Mesenteric fat pad (tissue), 1 donor: ENCODE results near the gene NPHS1. TPM values are rescaled to one million over a fixed set of nuclear protein-coding genes. Genes with fewer than 3 reads are reported as not detected.
"Not testable (repeated sequence)": the region's sequence is repeated elsewhere in the genome, so short reads cannot be mapped to it uniquely, and the experiment has no call there.

Experiments
- DNase-seq: peaks from one replicate; pipeline ENCODE4 v3.0.0-alpha.2; 2020; ENCODE audit warnings: low spot score
- total RNA-seq: library from RNA; stranded (reverse); fragmentation: NEBNext Ultra II Directional; extraction: Animal tissue kit (Norgen Biotek cat#: 25700); gene quantifications from one replicate; pipeline ENCODE4 v1.2.1, GENCODE V29; 2021
- donor health status: DM: yes; HTN: yes; CAD: no.

NPHS1 gene
- total RNA-seq, 1 donor from 2014 or later, result not detected

DNA sequence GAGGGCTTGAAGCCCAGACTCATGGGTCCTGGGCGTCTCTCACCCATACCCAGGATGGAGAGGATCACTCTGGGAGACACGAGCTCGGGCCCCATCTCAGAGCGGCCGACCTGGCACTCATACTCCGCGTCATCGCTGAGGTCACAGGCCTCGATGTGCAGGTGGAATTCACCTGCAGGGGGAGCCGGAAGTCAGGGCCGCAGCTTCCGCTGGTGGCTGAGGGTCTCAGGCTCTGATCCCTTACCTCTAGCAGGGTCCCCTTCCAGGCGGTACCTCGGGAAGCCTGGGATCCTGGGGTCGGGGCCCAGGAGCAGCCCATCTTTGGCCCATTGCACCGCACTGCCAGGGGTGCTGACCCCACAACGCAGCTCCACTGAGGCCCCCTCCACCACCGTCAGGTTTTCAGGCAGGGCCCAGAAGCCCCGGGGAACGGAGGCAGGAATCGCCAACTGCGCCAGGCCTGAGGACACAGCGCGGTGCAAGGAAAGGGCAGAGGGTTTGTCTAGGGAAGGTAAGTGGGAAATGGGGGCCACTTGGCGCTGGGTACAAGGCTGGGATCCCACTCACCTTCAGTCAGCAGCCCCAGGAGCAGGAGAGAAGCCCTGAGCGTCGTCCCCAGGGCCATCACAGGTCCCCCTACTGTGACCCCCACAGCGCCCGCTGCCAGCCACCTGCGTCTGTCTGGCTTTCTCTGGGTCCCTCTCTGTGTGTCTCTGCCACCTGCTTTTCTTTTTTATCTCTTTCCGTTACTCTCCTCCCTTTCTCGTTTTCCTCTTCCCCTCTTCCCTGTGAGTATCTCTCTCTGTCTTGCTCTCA lies 883 bp downstream of the NPHS1 start:
- no peak for DNase-seq

DNA sequence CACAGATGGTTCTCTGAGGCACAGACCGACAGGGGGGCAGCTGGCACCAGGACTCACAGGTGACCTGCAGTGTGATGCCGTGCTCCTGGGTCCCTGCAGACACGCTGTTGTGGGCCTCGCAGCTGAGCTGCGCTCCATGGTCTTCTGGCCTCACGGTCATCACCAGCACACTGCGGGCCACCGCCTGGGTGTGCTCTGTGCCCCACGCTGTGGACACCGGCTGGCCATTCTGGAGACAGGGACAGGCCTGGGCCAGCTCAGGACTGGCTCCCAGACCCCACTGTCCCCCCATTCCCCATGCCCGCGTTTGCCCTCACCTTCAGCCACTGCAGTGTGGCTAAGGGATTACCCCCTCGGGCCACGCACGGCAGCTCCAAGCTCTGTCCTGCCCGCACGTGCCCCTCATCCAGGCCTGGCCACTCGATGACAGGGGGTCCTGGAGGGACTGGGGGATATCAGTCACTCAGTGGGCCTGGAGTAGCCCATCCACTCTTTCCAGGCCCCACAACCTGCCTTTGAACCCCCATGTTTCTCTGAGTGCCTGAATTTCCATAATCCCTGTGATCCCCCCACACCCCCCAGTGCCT lies 3.3 kb downstream of the NPHS1 start:
- no peak for DNase-seq

DNA sequence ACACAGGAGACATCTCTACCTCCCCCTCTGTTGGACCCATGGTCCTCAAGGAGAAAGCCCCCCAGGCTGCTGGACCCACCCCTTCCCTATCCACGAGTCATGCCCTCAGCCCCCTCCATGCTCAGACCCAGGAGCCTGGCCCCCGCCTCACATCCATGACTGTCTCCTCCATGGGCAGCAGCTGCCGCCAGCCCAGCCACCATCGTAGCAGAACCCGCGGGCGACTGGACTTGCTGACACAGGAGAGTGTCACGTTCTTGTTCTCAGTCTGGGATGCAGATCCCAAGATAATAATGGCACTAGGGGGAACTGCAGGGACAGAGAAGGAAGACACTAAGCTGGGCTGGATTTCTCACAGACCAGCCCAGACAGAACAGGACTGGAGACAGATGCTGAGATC lies 3.8 kb downstream of the NPHS1 start:
- DNase-seq, result no peak

DNA sequence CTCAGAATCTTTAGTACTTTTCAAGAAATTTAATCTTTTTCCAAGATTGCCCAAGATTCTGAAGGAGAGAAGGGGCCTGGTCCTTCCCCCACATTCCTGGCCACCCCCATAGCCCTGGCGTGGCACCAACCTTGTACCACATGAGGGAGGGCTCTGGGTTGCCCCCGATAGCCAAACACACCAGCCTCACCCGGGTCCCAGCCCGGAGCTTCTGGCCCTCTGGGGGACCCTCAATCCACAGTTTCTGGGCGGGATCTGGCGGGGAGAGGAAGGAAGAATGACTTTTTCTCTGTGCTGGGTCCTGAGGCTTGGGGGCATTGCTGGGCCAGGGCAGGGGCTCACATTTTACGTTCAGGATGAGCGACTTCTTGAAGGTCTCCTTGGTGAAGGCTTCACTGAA lies 4.4 kb downstream of the NPHS1 start:
- DNase-seq, result no peak

DNA sequence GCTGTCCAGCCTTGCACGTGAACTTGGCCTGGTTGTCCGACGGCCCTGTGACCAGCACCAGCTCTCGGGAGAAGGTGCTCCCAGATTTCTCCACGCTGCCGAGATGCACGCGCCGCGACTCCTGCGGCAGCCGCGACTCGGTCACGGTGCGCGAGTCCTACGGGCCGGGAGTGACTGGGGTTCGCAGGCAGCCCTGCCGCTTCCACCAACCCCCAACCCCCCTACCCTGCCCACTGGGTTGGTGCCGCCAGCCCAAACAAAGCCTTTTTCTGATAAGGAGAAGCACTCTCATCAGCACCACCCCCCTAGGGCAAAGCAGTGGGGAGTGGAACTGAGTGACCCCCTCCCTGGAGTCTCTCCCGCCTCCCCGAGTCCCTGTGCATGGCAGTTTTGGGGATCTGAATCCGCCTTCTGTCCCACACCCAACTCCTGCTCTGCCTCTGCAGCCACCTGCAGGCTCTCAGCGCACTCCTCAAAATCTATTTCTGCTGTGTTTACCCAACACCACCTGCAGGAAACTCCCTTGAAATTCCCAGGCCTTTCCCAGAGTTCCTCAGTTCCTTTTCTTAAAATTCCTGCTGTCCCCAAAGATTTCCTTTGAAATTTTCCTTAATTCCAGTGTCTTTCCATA lies 6.2 kb downstream of the NPHS1 start:
- no peak for DNase-seq

DNA sequence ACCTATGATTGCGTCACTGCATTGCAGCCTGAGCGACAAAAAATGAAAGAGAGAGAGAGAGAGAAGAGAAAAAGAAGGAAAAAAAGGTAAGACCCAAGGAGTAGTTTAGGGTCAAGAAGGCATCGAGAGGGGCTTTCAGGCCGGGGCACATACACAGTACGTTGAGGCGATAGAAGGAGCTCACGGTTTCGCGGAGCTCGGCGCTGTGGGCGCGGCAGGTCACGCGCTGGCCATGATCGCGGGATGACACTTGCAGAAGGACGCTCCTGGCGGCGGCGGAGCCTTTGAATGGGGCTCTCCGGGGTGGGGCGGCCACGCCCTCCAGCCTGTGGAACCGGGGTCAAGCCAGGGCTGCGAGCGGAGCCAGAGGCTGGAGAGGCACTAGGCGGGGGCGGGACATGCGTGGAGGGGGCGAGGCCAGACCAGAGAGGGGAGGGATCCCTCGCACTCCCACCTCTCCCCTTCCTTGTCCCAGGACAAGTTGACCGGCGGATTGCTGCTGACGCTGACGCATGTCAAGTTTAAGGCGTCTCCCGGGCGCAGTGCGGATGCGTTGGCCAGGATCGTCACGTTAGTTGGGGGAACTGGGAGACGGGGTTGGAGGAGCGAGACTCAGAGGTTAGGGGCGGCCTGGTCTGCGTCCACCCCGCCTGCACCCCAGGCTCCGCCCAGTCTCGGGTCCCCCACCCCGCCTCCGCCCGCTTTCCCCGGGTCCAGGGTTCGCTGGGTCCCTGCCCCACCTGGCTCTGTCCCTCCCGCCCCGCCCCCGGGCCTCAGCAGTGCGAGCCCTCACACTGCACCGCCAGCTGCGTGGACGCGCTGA lies 6.9 kb downstream of the NPHS1 start:
- DNase-seq, result no peak

DNA sequence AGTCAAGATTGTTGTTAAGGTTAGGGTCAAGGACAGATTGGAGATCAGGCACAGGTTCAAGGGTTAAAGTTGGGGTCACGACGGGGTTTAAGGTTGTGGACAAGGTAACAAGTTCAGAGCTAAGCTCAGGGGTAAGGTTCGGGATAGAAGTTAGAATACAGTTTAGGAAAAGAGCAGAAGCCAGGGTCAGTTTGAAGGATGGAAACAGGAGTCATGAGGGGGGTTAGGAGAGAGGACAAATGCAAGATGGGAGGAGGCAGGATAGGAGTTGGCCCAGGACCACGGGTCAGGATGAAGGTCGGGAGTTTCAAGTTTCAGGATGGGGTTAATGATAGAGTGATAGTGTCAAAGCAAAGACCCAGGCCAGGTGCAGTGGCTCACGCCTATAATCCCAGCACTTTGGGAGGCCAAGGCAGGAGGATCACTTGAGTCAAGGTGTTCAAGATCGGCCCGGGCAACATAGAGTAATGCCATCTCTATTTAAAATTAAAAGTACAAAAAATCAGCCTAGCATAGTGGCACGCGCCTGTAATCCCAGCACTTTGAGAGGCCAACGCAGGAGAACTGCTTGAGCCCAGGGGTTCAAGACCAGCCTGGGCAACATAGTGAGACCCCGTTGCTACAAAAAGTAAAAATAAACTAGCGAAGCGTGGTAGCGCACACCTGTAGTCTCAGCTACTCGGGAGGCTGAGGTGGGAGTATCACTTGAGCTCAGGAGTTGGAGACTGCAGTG lies 7.7 kb downstream of the NPHS1 start:
- no peak for DNase-seq

DNA sequence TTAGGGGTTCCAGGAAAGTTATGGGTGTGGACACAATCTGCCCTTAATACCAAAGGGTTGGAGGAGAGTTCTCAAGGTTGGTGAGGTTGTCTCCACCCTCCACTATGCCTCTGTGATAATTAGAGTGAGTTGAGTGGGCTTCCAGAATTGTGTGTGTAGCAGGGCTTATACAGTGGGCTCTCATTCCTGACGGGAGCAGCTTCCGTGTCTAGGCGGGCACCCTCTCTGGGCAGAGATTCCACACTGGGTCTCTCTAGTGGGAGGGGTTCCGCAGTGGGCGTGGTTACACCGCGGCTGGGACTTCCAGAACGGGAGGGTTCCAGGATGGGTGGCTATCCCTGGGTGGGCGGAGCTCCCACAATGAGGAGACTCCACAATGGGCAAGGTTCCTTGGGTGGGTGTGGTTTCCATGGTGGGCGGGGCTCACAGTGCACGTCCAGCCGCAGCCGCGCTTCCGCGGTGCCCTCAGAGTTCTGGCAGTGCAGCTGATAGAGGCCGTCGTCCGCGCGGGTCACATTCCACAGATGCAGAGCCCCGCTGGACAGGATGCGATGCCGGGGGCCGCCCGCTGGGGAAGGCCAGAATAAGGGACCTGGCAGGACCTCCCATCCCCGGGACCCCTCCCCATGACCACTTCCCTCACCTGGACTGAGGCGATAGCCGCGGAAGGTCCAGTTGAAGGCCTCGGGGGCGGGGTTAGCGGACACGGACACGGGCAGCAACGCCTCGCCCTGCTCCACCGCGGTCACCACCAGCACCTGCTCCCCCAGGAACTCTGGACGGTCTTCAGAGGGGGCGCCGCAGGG lies 8.4 kb downstream of the NPHS1 start:
- no peak for DNase-seq

DNA sequence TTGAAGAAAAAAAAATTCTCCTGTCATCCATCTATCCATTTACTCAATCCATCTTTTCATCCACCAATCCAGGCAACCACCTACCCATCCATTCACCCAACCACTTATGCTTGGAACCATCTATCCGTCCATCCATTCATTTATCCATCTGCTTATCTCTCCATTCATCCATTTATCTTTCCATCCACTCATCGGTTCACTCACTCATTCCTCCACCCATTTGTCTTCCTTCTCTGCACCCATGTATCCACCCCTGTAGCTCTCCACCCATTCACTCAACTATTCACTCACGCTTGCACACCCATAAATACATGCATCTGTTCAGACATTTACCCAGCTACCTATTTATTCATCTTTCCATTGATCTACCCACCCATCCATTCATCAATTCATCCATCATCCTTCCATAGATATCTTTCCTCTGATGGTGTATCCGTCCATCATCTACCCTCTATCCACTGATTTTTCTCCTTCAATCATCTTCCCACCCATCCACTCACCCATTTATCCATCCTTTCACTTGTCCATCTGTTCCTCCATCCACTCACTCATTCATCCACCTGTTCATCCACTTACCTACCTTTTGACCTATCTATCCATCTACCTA lies 9.5 kb downstream of the NPHS1 start:
- DNase-seq, result no peak

DNA sequence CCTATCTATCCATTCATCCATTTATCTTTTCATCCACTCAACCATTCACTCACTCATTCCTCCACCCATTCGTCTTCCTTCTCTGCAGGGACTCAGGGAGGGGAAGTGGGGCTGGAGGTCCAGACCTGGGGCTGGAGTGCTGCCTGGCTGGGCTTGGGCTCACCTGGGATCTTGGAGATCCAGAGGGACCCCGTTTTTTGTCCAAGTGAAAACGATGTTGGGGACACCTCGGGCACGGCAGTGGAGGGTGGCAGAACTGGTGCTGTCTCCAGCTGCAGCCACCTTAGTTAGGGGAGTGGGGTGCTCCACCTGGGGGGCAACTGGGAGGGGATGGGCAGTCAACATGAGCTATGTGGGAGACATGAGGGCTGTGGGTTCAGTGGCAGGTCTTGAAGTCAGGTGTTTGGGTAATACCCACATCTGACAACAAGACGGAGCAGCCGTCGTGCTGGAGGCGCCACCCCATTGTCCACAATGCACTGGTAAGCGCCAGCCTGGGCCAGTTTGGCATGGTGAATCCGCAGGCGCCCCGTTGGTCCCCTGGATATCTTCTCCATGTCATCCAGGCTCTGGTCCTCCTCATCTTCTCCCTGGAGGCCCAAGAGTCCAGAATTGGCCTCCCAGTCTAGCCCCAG lies 10.2 kb downstream of the NPHS1 start:
- no peak for DNase-seq

DNA sequence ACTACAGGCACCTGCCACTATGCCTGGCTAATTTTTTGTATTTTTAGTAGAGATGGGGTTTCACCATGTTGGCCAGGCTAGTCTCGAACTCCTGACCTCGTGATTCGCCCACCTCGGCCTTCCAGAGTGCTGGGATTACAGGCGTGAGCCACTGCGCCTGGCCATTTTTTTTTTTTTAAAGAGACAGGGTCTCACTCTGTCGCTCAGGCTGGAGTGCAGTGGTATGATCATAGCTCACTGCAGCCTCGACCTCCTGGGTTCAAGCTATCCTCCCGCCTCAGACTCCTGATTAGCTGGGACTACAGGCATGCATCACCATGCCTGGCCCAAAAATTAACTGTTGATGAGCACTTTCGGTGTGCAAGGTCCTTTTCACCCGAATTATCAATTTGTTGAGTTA lies 16.2 kb downstream of the NPHS1 start:
- not testable (repeated sequence) for DNase-seq

DNA sequence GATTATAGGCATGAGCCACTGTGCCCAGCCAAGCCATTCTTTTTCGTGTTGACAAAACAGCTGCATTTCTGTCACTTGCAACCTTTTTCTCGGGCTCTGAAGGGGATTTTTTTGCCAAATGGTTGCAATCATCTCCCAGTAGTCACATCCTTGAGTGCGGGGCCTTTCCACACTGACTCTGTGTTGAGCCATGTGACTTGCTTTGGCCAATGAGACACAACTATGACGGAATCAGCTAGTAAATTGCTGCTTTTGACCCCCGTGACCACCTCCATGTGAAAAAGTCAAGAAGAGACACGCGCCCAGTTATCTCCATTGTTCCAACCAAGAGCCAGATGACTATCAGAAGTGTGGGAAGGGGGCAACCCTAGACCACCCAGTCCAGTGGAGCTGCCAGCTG lies 18.3 kb downstream of the NPHS1 start:
- DNase-seq, result no peak

DNA sequence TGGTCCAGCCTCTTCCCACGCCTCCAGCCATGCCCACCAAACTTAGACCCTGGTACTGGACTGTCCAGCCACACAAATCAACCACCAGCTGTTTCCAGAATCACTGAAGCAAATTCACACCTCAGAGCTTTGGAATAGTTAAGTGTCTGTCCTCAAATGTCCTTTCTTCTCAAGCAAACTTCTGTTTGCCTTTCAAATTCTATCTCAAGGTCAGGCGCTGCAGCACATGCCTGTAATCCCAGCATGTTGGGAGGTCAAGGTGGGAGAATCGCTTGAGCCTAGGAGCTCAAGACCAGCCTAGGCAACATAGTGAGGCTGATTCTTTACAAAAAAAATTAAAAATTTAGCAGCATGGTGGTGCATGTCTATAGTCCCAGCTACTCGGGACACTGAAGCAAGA lies 20.2 kb downstream of the NPHS1 start:
- DNase-seq, result no peak

DNA sequence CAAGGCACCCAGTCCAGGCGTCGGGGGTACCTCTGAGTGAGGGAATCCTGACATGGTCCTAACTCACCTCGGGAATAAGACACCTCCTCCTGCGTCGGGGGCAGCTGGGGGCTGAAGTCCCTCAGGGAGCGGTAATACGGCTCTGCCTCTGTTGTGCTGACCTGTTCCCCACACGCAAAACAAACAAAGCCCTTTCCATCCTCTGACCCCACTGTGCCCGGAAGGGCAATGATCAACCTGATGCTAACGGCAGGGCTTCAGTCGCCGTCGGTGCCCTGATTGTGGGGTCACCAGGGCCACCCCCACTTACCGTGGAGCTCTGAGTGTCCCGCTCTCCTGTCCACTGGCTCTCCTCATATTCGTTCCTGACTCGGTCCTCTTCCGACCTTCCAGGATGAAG lies 21.3 kb downstream of the NPHS1 start:
- DNase-seq, result no peak

DNA sequence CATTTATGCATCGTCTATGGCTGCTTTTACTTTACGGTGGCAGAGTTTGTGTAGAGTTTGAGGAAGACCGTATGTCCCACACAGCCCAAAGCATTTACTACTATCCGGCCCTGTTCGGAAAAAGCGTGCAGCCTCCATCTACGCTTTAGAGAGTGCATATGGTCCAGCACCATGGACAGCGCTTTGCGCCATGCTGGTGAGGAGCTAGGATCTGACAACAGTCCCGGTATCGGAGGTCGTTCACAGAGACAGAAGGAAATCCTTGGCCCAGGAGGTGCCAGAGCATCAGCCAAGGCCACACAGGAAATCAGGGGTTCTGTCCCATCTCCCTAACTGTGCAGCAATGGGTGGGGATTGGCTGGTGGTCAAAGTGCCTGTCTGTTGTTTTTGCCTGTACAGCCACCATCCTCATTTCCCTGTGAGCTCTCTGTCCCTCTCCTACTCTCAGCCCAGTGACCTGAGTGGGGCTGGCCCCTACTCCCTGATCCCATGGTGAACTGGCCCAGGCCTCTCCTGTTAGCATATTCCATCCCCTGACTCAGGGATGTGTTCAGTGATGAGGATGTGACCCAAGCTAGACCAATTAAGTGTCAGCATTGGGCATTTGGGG lies 23.5 kb downstream of the NPHS1 start:
- DNase-seq, result no peak

DNA sequence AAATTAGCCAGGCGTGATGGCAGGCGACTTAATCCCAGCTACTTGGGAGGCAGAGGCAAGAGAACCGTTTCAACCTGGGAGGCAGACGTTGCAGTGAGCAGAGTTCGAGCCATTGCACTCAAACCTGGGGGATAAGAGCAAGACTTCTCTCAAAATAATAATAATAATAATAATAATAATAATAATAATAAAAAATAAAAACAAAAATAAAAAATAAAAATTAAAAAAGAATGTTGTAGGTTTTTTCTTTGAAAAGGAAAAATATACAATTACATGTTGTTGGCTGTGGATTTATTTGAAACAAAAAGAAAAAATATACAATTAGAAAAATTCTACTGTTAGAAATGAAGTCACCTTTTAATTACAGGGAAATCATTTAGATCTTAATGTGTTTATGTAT lies 28.2 kb downstream of the NPHS1 start:
- DNase-seq, result no peak

DNA sequence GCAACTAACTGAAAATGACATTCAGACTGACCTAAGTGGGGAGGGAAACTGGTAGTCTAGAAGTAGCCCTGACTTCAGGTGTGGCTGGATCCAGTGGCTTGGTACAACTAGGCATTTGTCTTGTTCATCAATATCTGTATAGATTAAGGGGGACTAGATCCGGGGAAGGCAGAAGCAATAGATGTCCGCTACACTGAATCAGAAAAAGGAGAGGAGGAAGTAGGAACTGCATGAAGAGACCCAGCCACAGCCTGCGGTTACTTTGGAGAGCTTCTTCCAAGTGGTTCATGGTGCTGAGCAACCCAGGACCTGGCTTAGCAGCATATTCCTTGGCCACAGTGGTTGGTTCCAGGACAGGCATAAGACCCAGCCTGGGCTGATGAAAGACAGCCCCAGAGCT lies 29.7 kb downstream of the NPHS1 start:
- DNase-seq, result no peak

DNA sequence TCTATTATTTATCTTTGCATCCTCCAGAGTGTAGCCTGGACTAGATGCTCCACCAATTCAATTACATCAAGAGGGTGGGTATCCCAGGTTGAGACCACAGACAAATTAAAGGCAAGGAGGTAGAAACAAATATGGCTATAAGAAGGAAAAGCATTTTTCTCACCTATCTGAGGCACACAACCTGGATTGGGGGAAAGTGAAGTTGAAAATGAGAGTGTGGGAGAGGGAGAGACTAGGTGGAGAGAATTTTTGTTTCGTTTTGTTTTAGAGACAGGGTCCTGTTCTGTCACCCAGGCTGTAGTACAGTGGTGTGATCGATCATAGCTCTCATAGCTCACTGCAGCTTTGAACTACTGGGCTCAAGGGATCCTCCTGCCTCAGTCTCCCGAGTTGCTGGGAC lies 33.9 kb downstream of the NPHS1 start:
- DNase-seq, result no peak

DNA sequence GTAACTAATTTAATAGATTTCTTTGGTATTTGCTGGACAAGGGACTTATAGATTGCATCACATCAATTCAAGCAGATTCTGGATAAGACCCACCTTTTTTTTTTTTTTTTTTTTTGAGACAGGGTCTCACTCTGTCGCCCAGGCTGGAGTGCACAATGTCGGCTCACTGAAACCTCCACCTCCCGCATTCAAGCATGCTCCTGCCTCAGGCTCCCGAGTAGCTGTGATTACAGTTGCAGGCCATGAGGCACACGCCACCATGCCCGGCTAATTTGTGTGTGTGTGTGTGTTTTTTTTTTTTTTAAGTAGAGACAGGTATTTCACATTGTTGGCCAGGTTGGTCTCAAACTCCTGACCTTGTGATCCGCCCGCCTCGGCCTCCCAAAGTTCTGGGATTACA lies 35.5 kb downstream of the NPHS1 start:
- DNase-seq, result no peak
